GM12878 (cell line): ENCODE data around the gene SNX15. TPM values are rescaled to one million over a fixed set of nuclear protein-coding genes. Genes with fewer than 3 reads are reported as not detected.

Experiments
- ATAC-seq: fragments of 200-7000 bp; cut with Tn5 transposase; 3 replicates; pipeline ENCODE4 v1.9.1; 2020; ENCODE audit warnings: mild to moderate bottlenecking, moderate library complexity
- BruUV-seq: library from RNA; stranded (reverse); fragments of 400-500 nt; replicated peaks from 2 replicates; lab custom pipeline; 2021; lab: Mats Ljungman, UMichigan
- CTCF ChIA-PET: fragments of 300-600 bp; sonication (Branson Sonifier 250); formaldehyde crosslinking; extraction: SDS; loops from one replicate; lab custom pipeline; 2021; ENCODE audit warnings: inconsistent platforms; lab: Yijun Ruan, JAX
- POLR2A ChIA-PET: fragments of 350-600 bp; formaldehyde crosslinking; extraction: SDS; loops from one replicate; lab custom pipeline; 2021; ENCODE audit warnings: inconsistent platforms; lab: Charles Lee
- RAD21 ChIA-PET: fragments of 300-600 bp; sonication (Branson Sonifier 250); formaldehyde crosslinking; loops from one replicate; lab custom pipeline; 2023; ENCODE audit warnings: antibody characterized with exemption; ENCODE audit not compliant: unreplicated experiment; lab: Charles Lee
- SMC1A ChIA-PET: fragments of 300-600 bp; sonication (Branson Sonifier 250); formaldehyde crosslinking; loops from one replicate; lab custom pipeline; 2023; ENCODE audit not compliant: unreplicated experiment, uncharacterized antibody; lab: Charles Lee
- DNase-seq: peaks from one replicate; pipeline ENCODE4 v3.0.0-alpha.2; 2011; ENCODE audit warnings: low read depth, low spot score
- FAIRE-seq: peaks from 3 replicates; lab custom pipeline; 2011; peaks lifted over from hg19 to GRCh38; lab: Jason Lieb, UNC
- H2AFZ ChIP-seq: 2 replicates; pipeline ENCODE4 v1.6.0; 2011; ENCODE audit warnings: low read depth, low read length, control low read depth; ENCODE audit not compliant: control insufficient read depth
- H3K27ac ChIP-seq: 2 replicates; pipeline ENCODE4 v1.5.1; 2011; ENCODE audit warnings: control low read depth; ENCODE audit not compliant: control insufficient read depth, insufficient read depth
- H3K27me3 ChIP-seq, 2 experiments: replicated peaks in 1 of 2; 2 replicates each; pipeline versions ENCODE4 v1.6.0 to v1.6.1; 2011; ENCODE audit warnings: low read length in 1 of 2; ENCODE audit not compliant: control insufficient read depth in 2 of 2, insufficient read depth in 2 of 2
- H3K36me3 ChIP-seq, 2 experiments: 2 replicates each; pipeline ENCODE4 v1.5.1; 2011; ENCODE audit warnings: low read length in 1 of 2; ENCODE audit not compliant: control insufficient read depth in 2 of 2, insufficient read depth in 2 of 2
- H3K4me1 ChIP-seq: 2 replicates; pipeline ENCODE4 v1.6.1; 2011; ENCODE audit warnings: mild to moderate bottlenecking, low read length, moderate library complexity, mixed read lengths; ENCODE audit not compliant: control insufficient read depth, insufficient read depth
- H3K4me2 ChIP-seq: 2 replicates; pipeline ENCODE4 v1.6.0; 2011; ENCODE audit warnings: control low read depth; ENCODE audit not compliant: control insufficient read depth, insufficient read depth
- H3K4me3 ChIP-seq: fragments of 200-600 bp; sonication (generic); 2 replicates; pipeline ENCODE4 v1.5.1; 2016
- H3K79me2 ChIP-seq: 2 replicates; pipeline ENCODE4 v1.6.0; 2011; ENCODE audit warnings: low read length; ENCODE audit not compliant: control insufficient read depth, insufficient read depth
- H3K9ac ChIP-seq: 2 replicates; pipeline ENCODE4 v1.8.0; 2011; ENCODE audit warnings: low read length, control low read depth, mixed read lengths; ENCODE audit not compliant: control insufficient read depth, insufficient read depth
- H3K9me3 ChIP-seq: replicated peaks from 3 replicates; pipeline ENCODE4 v1.5.1; 2011; ENCODE audit warnings: mild to moderate bottlenecking, low read length; ENCODE audit not compliant: control insufficient read depth, insufficient read depth
- H4K20me1 ChIP-seq: 2 replicates; pipeline ENCODE4 v1.6.0; 2011; ENCODE audit not compliant: control insufficient read depth, insufficient read depth
- ATF7 ChIP-seq: fragments of 450-650 bp; IDR thresholded peaks from 2 replicates; pipeline ENCODE4 v1.6.1; 2016; ENCODE audit warnings: low read depth, mild to moderate bottlenecking
- CREM ChIP-seq: IDR thresholded peaks from 2 replicates; pipeline ENCODE4 v1.6.1; 2014; ENCODE audit warnings: antibody characterized with exemption, low read depth
- CUX1 ChIP-seq: IDR thresholded peaks from 2 replicates; pipeline ENCODE4 v1.6.1; 2012; ENCODE audit warnings: improper control_type of control experiment, low read depth, low read length; ENCODE audit not compliant: insufficient replicate concordance
- FOXM1 ChIP-seq: IDR thresholded peaks from 2 replicates; pipeline ENCODE4 v1.6.1; 2012; ENCODE audit warnings: low read depth, mild to moderate bottlenecking, inconsistent platforms, low read length, moderate library complexity
- HDAC2 ChIP-seq: fragments of 200-600 bp; sonication (generic); IDR thresholded peaks from 2 replicates; pipeline ENCODE4 v1.6.1; 2017
- IRF4 ChIP-seq: IDR thresholded peaks from 2 replicates; pipeline ENCODE4 v1.6.1; 2011; ENCODE audit warnings: low read depth, low read length
- JUND ChIP-seq: IDR thresholded peaks from 2 replicates; pipeline ENCODE4 v1.6.1; 2012; ENCODE audit warnings: low read depth, mild to moderate bottlenecking, low read length, improper control_type of control experiment, moderate library complexity
- MXI1 ChIP-seq: fragments of 150-350 bp; IDR thresholded peaks from 2 replicates; pipeline ENCODE4 v1.6.1; 2011; ENCODE audit warnings: low read depth, mild to moderate bottlenecking, inconsistent platforms, low read length, improper control_type of control experiment
- NFYA ChIP-seq: IDR thresholded peaks from 2 replicates; pipeline ENCODE4 v1.6.1; 2011; ENCODE audit warnings: low read depth, mild to moderate bottlenecking, low read length, improper control_type of control experiment, borderline replicate concordance
- NR2C2 ChIP-seq: IDR thresholded peaks from 2 replicates; pipeline ENCODE4 v1.6.1; 2011; ENCODE audit warnings: borderline replicate concordance, low read depth; ENCODE audit not compliant: control insufficient read depth, insufficient read length
- NRF1 ChIP-seq: conservative IDR thresholded peaks from 2 replicates; pipeline ENCODE4 v1.6.1; 2011; ENCODE audit warnings: mild to moderate bottlenecking, low read depth, low read length, improper control_type of control experiment
- PRDM15 ChIP-seq: fragments of 450-650 bp; formaldehyde crosslinking; IDR thresholded peaks from 2 replicates; pipeline ENCODE4 v1.4.0; 2020; ENCODE audit warnings: mild to moderate bottlenecking, moderate library complexity
- RBBP5 ChIP-seq: fragments of 200-600 bp; sonication (generic); conservative IDR thresholded peaks from 2 replicates; pipeline ENCODE4 v1.6.1; 2016
- TBL1XR1 ChIP-seq: IDR thresholded peaks from 2 replicates; pipeline ENCODE4 v1.6.1; 2012; ENCODE audit warnings: low read depth, low read length, improper control_type of control experiment
- USF2 ChIP-seq: IDR thresholded peaks from 2 replicates; pipeline ENCODE4 v1.6.1; 2011; ENCODE audit warnings: low read depth, low read length, improper control_type of control experiment, borderline replicate concordance
- WRNIP1 ChIP-seq: IDR thresholded peaks from 2 replicates; pipeline ENCODE4 v1.6.1; 2011; ENCODE audit warnings: low read depth, low read length, improper control_type of control experiment, borderline replicate concordance
- WGBS: methylation state at CpG from one replicate; pipeline ENCODE4 v1.1.6; 2016; ENCODE audit warnings: low lambda C conversion rate; ENCODE audit not compliant: insufficient replicate concordance, insufficient coverage; ENCODE audit errors: missing lambda C conversion rate; 5-methylcytosine and 5-hydroxymethylcytosine counted together
- in situ Hi-C: fragments of 300-500 bp; cut with MboI; formaldehyde crosslinking; loops from 9 replicates; pipeline ENCODE4 v1.14.3; 2018; ENCODE audit warnings: mixed read lengths
- intact Hi-C: fragments of 100-400 bp; cut with micrococcal nuclease; formaldehyde crosslinking; loops from one replicate; pipeline ENCODE4 v1.14.2; 2022; ENCODE audit not compliant: unreplicated experiment
- polyA plus RNA-seq, 11 experiments: library from polyadenylated mRNA; depleted of rRNA in 4 of 11; unstranded in 6 of 11; stranded (reverse) in 5 of 11; fragments of >200 nt; fragmentation: Nextera tagmentation in 4 of 11; fragmentation: Illumina TruSeq in 1 of 11; extraction: Ambion mirVana in 4 of 11; extraction: Trizol in 1 of 11; gene quantifications; 1 replicate in 1 of 11; 2 replicates in 10 of 11; pipeline versions ENCODE4 v1.2.1 to v1.2.3, GENCODE V29; 2011 to 2016; ENCODE audit warnings: inconsistent platforms in 2 of 11, missing spikeins in 2 of 11, low read depth in 1 of 11
- total RNA-seq, 4 experiments: library from RNA; depleted of rRNA in 3 of 4; stranded (reverse); fragments of >200 nt in 3 of 4; fragmentation: Illumina TruSeq in 1 of 4; extraction: Trizol in 1 of 4; gene quantifications; 2 replicates each; pipeline versions ENCODE4 v1.2.1 to v1.2.3, GENCODE V29; 2013 to 2021

Gene SNX15
- total and polyA plus RNA-seq, 10 of the 15 experiments (the other 5 are each of a cell fraction or from before 2014, with no cell fraction given): 2.4 to 24.0 (median 16.1) TPM

GRCh38 chr11:65067446-65067845, 40.2 kb downstream of the SNX15 start:
- DNase-seq (no peak), ATAC-seq (peak; percentile 81), FAIRE-seq (no peak)
- Histone ChIP-seq H3K79me2 (no peaks in the 10 kb centered on the region), H3K9ac (no peak overlapping the region), H3K27me3 (no peaks in the 10 kb centered on the region), H3K4me1 (peaks cover 10% of the 10 kb centered on the region), H3K27ac (peak overlapping the region; percentile 54), H3K4me3 (peak overlapping the region; percentile 24; the same call in 1 of the 2 replicates), H3K36me3 (no peaks in the 10 kb centered on the region), H4K20me1 (no peaks in the 10 kb centered on the region), H2AFZ (peak overlapping the region; percentile 61), H3K4me2 (peak overlapping the region; percentile 62), H3K9me3 (no peaks in the 10 kb centered on the region)
- WGBS: 17% methylated on average over 10 of the region's 10 CpGs
- no TSS peak for BruUV-seq
- intact Hi-C loops (no loop called here), in situ Hi-C loops (no loop called here)
- ChIA-PET CTCF (interaction anchor here (1.0 kb wide), 1 partner anchor 14 kb away, joined by 5 read pairs; no protein-coding TSS in a partner anchor), SMC1A (no interaction called here), RAD21 (no interaction called here), POLR2A (interaction anchor here (0.8 kb wide), 2 partner anchors 8 to 15 kb away, joined by 3 read pairs; no protein-coding TSS in a partner anchor)
- TF ChIP-seq RBBP5 (no peak), FOXM1 (no peak), HDAC2 (no peak), MXI1 (no peak), CUX1 (no peak), CREM (no peak), NRF1 (no peak), ATF7 (no peak), NFYA (no peak), USF2 (no peak; the same call in 1 of the 2 replicates), NR2C2 (no peak), PRDM15 (CRISPR knock-in tag) (no peak), JUND (no peak), IRF4 (0 out of 2 replicates have a peak, but pooled peaks have one; percentile 42), WRNIP1 (no peak), TBL1XR1 (no peak)
